Germinal center (tissue), 1 donor: ENCODE results near the gene TTC13.
"Not testable (repeated sequence)": the region's sequence is repeated elsewhere in the genome, so short reads cannot be mapped to it uniquely, and the experiment has no call there.

Experiments
- DNase-seq: peaks from one replicate; pipeline ENCODE4 v3.0.0; 2012; ENCODE audit warnings: mixed read lengths, low spot score

TTC13 gene

GRCh38 chr1:230992100-230992774, 13.6 kb upstream of the TTC13 start:
- DNase-seq = no peak

DNA sequence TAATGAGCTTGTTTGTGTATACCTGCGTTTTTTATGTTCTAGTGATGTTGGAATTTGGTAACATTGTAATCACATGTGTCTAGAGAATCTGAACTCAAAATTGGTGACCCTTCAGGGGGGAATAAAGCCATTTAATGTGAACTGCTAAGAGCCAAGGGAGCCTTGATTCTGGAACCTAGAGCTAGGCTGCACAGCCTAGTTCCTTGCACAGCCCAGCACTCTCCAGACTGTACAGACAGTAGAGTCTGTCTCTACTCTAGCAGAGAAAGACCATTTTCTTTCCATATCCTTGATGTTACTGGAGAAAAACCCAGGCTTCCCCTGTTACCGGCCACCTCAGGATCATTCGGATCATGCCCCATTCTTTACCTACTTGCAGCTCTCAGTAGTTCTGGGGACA, 8.8 kb upstream of the TTC13 start:
- DNase-seq = no peak

DNA sequence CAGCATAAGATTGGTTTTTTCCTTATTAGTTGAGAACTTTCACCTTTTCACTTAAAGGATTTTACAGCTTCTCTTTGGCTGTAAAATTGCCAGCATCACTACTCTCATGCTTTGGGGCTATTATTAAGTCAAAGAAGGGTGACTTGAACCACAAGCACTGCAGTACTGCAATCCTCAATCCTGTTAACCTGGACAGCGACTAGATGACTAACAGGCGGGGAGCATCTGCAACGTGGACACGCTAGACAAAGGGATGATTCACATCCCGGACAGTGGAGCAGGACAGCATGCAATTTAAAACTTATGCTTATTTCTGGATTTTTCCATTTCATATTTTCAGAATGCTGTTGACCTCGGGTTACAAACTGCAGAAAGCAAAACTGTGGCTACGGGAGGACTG, 8.3 kb upstream of the TTC13 start:
- no peak for DNase-seq

- DNase-seq = no peak
These were observed 7.0 kb upstream of the TTC13 start for GRCh38 chr1:230985711-230986110.

DNA sequence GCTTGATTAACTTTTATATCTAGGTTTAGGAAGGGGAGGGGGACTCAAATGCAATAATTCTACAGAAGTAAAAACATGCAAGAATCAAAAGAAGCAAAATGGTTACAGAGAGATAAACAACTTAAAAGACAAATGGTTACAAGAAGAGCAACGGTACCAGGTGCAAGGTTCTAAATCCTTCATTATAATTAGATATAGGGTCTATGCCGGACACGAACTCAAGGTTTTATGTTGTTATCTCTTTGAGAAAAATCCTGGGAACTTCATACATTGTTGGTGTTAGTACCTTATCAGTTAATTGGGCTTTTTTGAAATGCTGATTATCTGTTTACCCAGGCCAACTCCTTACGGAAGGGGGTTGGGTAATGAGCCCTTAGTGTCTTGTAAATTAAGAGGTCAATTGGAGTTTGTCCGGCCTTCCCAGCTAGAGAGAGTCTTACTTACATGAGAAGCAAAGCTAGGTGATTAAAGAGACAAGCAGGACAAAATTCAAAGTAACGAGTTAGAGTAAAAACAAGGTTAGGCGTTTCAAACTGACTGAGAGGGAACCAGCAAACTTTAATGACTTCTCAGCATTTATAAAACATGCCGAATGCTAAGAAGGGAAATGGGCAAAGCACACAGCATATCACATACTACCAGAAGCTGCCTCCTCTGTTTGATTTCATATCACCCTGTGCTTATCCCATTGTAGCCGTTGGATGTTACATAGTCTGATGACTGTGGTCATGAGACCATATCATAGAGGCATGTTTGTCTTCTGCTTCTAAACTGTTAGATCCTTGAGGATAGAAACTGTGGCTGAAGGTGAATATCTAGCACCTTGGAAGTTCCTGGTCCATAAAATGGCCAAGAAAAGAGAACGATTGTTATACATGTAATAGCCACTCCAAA, 6.2 kb upstream of the TTC13 start:
- not testable (repeated sequence) for DNase-seq

- DNase-seq = no peak
These were observed 5.2 kb upstream of the TTC13 start for GRCh38 chr1:230983811-230984210.

DNA sequence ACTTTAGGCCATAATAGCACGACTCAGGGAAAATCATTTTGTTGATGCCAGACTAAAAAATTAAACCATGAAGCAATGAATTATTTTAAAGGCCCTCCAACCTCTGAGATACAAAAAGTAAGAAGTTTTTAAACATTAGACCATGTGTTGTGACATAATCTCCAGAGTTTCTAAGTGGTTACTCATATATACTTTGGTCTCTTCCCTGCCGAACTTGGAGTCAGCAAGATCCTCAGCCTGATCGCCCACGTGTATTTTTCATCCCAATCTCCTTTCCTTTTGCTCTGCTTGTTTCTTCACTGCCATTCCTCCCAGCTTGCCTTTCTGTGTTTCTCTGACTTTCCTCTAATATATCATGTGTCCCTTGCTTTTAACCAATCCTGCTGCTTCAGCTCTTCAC, 4.0 kb upstream of the TTC13 start:
- no peak for DNase-seq

GRCh38 chr1:230979952-230980351, 1.3 kb upstream of the TTC13 start:
- no peak for DNase-seq

DNA sequence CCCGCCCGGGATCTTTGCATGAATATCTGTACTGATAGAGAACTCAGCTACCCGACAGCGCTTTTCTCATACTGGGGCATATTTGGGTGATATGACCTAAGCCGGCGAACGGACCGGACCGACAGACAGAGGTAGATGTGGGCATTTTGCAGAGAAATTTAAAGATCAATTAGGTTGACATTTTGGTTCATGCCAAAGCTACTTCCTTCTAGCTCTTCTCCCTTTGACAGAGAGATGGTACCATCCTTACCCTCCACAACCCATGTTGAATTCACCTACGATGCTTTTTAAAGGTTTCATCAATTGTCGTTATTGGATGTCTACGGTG, 692 bp upstream of the TTC13 start:
- no peak for DNase-seq

DNA sequence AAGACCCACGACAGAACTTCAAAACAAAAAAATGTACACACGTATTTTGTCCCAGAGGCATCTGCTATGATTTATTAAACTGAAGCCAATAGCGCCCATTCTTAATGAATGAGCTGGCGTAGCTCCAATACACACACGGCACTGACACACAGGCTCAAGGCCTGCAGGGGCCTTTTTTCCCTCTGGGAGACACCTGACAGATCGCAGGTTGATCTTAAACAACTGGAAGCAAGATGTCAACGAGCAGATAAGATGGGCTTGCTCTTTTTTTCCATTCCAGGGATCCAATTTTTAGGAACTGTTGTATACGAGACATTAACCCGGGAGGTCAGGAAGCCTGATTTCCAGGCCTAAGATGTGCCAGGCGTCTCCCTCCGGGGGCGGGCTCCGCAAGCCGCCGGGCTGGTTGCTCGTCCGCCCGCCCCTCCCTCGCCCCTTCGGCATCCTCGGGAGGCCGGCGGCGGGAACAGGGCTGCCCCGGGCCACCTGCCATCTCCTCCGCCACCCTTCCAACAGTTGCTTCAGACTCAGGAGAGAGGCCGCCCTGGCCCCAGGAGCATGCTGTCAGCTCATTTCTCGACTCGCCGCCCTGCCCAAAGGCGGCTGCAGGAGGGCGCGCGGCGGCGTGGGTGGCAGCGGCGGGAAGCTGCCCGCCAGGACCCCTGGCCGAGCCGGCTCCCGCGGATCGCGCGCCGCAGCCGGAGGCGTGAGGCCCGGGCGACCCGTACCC, 735 bp downstream of the TTC13 start:
- peak; percentile 32 for DNase-seq

- peak; percentile 13 for DNase-seq
These were observed 1.6 kb downstream of the TTC13 start for GRCh38 chr1:230976825-230977747.

DNA sequence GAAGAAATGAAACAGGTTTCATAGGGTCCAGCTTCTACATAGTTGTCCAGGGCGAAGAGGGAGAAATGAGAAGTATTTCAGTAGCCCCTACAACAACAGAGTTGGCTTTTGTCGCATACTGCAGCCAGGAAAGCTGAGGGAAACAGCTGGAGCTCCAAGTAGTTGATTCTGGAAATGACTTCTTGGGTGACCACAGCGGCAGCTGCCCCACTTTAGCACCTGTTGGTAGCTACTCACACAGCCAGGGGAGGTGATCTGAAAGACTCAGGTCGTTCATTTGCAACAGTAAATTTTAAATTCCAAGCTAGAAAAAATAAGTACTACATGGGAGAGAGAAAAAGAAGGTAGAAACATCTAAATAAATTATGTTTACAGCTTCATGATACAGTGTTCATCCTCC, 2.3 kb downstream of the TTC13 start:
- no peak for DNase-seq

GRCh38 chr1:230975636-230976035, 3.0 kb downstream of the TTC13 start:
- DNase-seq = no peak

DNA sequence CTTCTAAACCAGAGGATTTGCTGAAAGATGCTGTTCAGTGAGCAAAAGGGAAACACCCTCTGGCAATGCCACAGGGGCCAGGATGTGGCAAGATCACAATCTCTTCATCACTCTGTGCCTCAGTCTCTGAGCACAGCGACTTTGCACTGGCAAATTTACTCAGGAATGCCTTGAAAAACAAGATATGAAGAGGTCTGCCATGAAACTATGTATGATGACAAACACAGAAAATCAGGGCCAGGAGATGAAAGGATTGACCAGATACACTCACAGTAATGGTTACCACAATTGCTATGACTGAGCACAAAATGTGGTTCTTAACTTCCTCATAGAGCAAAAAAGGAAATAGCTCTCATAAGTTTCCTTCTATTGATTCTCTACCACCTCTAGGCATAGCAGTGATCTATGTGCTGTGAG, 5.8 kb downstream of the TTC13 start:
- DNase-seq = no peak

DNA sequence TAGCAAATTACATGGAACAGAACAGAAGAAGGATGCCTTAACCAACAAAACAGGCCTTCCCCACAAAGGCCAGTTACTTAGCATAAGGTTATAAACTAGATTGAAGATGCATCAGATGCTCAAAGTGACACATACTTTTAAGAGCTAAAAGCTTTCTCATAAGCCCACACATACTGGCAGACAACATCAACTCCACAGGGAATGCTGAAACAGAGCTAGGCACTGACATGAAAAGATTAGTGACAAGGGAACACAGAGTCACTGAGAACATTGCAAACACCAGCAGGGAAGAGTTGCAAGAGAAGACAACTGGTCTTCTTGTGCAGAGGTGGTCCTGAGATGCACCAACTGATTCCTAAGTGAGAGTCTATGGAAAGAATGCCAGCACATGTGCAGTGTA, 6.9 kb downstream of the TTC13 start:
- DNase-seq = no peak

DNA sequence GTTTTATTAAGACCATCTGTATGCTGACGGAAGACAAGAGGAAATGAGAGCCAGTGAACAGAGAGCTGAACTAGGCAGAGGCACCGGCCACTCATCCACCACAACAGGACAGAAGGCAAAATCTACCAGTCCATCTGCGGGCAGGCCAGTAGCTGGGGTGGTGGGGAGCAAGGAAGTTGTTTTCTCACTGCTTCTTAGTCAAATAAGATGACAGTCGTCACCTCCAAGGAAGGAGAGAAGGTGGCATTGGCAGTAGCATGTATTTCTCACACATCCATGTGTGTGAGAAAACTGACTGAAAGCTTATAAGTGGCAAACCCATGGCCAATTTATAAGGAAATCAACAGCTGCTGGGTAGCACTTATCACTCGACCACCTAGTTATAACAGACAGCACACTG, 8.2 kb downstream of the TTC13 start:
- no peak for DNase-seq

DNA sequence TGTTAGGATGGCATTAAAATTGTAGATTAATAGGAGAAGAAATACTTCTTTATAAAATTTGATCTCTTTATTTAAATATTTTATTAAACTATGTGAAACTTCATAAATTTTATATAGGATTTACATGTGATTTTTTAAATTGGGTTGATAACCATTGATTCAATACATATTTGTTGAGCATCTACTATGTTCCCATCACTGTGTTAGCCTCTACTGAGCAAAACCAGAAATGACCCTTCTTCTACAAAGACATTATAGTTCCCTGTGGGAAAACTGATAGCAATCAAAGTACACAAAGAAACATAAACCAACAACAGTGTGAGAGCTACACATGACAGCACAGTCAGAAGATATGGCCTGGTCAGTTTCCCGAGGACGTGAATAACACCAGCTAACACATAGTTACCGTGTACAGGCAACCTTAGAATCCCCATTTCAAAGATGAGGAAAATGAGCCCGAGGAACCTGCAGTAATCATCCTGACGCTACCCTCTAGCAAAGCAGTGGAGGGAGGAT, 12.2 kb downstream of the TTC13 start:
- no peak for DNase-seq

GRCh38 chr1:230965535-230965934, 13.1 kb downstream of the TTC13 start:
- no peak for DNase-seq

DNA sequence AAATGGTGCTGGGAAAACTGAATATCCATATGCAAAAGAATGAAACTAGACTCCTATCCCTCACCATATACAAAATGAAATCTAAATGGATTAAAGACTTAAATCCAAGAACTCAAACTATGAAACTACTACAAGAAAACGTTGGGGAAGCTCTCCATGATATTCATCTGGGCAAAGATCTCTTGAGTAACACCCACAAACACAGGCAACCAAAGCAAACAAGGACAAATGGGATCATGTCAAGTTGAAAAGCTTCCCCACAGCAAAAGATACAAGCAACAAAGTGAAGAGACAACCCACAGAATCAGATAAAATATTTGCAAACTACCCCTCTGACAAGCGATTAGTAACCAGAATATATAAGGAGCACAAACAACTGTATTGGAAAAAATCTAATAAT, 13.8 kb downstream of the TTC13 start:
- no peak for DNase-seq

DNA sequence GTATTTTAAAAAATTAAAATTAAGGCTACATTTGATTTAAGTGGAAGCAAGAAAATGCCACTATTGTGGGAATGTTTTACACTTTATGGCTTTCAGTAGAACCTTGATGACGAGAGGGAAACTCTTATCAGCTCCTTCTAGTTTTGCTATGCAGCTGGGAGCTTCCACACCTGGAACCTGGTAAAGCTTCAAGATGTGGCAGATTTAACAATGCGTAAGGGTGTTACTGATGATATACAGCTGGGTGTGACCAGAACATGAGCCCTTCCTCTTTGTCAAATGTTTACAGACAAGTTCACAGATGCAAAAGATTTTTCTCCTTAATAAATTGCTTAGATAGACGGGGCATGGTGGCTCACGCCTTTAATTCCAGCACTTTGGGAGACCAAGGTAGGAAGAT, 20.3 kb downstream of the TTC13 start:
- DNase-seq = peak; percentile 53

DNA sequence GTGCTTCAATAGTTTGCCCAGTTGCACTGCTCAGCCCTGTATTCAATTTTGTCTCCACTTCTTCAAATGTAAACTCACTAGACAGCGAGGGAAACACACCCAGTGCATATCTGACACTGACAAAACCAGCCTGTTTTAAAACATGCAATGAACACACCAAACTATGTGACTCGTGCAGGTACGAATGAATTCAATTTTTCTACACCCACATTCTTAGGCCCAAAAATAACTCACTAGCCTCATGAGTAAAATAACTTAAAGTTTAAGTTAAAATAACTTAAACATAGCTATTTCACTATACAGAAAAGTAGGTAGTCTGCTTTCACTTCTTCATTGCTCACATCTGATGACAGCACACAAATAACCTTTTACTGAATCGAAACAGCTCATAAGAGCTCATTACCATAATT, 21.1 kb downstream of the TTC13 start:
- DNase-seq = peak; percentile 49

DNA sequence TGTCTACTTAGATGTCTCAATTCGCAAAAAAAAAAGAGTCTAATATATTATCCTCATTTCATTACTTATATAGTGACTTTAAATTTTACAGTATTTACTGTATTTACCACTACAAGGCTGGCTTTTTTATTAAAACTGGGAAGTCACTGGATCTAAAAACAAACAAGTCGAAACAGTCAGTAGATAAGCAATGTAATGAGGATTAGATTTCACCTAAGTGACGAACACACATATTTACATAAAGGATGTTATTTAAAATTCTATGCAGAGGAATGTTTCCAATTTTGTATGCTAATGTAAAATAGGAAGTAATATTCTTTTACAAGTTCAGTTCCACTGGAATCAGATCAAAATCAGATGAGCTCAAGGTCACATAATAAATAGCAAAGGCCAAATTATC, 28.3 kb downstream of the TTC13 start:
- no peak for DNase-seq
